ENCODE data around the gene PLEKHG4B. TPM values are rescaled to one million over a fixed set of nuclear protein-coding genes. Genes with fewer than 3 reads are reported as not detected.
"Not testable (repeated sequence)": the region's sequence is repeated elsewhere in the genome, so short reads cannot be mapped to it uniquely, and the experiment has no call there.

PLEKHG4B gene
- total RNA-seq, result under 1 TPM; 0.21 to 0.75 (median 0.38) TPM
- under 1 TPM; 0.30 to 0.42 TPM for polyA plus RNA-seq

GRCh38 chr5:91556-92263 lies at the start of gene PLEKHG4B:
Gene PLEKHG4B, plus strand, starts transcription at chr5:92168. Its CDS starts 64 bp downstream, at chr5:92232.
- no peaks in the 10 kb centered on the region for H3K36me3 ChIP-seq
- no peak within 1 kb of the TSS for H3K27ac ChIP-seq
- ATAC-seq (peak; percentile 60 to 75 (median 70)), DNase-seq (peak in 2 of 6 donors; percentile 16 to 44), FAIRE-seq (no peak)
- H3K4me3 ChIP-seq, result peak within 1 kb of the TSS; percentile 1 to 56 (median 28)
- H3K9me3 ChIP-seq, result no peaks in the 10 kb centered on the region
- no peaks in the 10 kb centered on the region for H3K4me1 ChIP-seq
- no peak for TF ChIP-seq CTCF (IDR thresholded peaks at IDR 0.05)
- H3K27me3 ChIP-seq, result peaks cover 0 to 7% (median 3%) of the 10 kb centered on the region in 4 donors
- intact Hi-C loops (cut with DNase I), result no loop called here
- 8% methylated on average over 41 to 57 of the region's 57 CpGs for WGBS, 2 donors

DNA sequence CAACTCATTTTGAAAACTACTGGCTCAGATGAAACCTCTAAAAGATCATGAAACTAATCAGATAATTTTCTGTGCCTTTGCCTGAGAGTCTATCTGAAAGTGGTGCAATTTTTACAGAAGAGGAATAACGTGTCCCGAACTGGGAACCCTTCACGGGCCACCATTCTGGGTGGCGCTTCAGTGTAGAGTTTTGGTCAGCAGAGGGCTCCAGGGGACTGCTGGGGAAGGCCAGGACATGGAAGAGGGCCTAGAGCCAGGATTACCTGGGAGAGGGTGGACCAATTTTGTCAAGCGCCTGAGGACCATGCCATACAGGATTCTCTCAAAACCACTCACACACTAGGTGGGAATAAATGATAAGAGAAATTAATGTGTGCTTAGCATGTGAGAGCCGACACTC lies 49.7 kb upstream of the PLEKHG4B start:
- WGBS, 2 donors, result 24 to 28% methylated on average over 6 of the region's 6 CpGs
- TF ChIP-seq CTCF (IDR thresholded peaks at IDR 0.05), result peak in 1 of 4 donors; percentile 13
- Histone ChIP-seq H3K4me3 (no peak overlapping the region), H3K27ac (no peak overlapping the region), H3K27me3 (peaks cover 0 to 5% (median 0%) of the 10 kb centered on the region in 4 donors), H3K4me1 (no peaks in the 10 kb centered on the region), H3K9me3 (no peaks in the 10 kb centered on the region), H3K36me3 (no peaks in the 10 kb centered on the region)
- FAIRE-seq (no peak), DNase-seq (no peak), ATAC-seq (peak in 3 of 4 donors; percentile 65 to 82 (median 78))
- intact Hi-C loops (cut with DNase I), result no loop called here

GRCh38 chr5:48192-48591 lies 43.8 kb upstream of the PLEKHG4B start:
- no peaks in the 10 kb centered on the region for H3K36me3 ChIP-seq
- 25 to 26% methylated on average over 2 of the region's 2 CpGs for WGBS, 2 donors
- ATAC-seq, result peak in 3 of 4 donors; percentile 39 to 57 (median 42)
- no peak for FAIRE-seq
- intact Hi-C loops (cut with DNase I), result no loop called here
- H3K27me3 ChIP-seq, result no peaks in the 10 kb centered on the region
- TF ChIP-seq CTCF (IDR thresholded peaks at IDR 0.05), result no peak
- H3K4me1 ChIP-seq, result no peaks in the 10 kb centered on the region
- no peak overlapping the region for H3K27ac ChIP-seq
- no peak for DNase-seq
- no peaks in the 10 kb centered on the region for H3K9me3 ChIP-seq
- no peak overlapping the region for H3K4me3 ChIP-seq

GRCh38 chr5:49530-49929 lies 42.4 kb upstream of the PLEKHG4B start:
- ATAC-seq; H3K4me1 ChIP-seq; FAIRE-seq; intact Hi-C loops (cut with DNase I); H3K4me3 ChIP-seq; H3K36me3 ChIP-seq; H3K27me3 ChIP-seq; H3K9me3 ChIP-seq; H3K27ac ChIP-seq: not testable (repeated sequence)
- WGBS, 2 donors, result 74 to 86% methylated on average over 5 of the region's 5 CpGs
- peak in 2 of 6 donors; percentile 54 to 56 for DNase-seq

- no peak for FAIRE-seq
These were observed 41.9 kb upstream of the PLEKHG4B start for GRCh38 chr5:49953-50544.

More at GRCh38 chr5:49953-50544, 41.9 kb upstream of the PLEKHG4B start:
- Histone ChIP-seq H3K27ac (no peak overlapping the region), H3K4me1 (no peaks in the 10 kb centered on the region), H3K4me3 (no peak overlapping the region), H3K36me3 (no peaks in the 10 kb centered on the region), H3K27me3 (no peaks in the 10 kb centered on the region), H3K9me3 (no peaks in the 10 kb centered on the region)
- 74 to 91% methylated on average over 8 of the region's 8 CpGs for WGBS, 2 donors
- no peak for TF ChIP-seq CTCF (IDR thresholded peaks at IDR 0.05)
- ATAC-seq (no peak), DNase-seq (no peak)
- intact Hi-C loops (cut with DNase I), result no loop called here
